ENCODE results near the gene CERS2.

Gene CERS2, protein sequence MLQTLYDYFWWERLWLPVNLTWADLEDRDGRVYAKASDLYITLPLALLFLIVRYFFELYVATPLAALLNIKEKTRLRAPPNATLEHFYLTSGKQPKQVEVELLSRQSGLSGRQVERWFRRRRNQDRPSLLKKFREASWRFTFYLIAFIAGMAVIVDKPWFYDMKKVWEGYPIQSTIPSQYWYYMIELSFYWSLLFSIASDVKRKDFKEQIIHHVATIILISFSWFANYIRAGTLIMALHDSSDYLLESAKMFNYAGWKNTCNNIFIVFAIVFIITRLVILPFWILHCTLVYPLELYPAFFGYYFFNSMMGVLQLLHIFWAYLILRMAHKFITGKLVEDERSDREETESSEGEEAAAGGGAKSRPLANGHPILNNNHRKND

DNA sequence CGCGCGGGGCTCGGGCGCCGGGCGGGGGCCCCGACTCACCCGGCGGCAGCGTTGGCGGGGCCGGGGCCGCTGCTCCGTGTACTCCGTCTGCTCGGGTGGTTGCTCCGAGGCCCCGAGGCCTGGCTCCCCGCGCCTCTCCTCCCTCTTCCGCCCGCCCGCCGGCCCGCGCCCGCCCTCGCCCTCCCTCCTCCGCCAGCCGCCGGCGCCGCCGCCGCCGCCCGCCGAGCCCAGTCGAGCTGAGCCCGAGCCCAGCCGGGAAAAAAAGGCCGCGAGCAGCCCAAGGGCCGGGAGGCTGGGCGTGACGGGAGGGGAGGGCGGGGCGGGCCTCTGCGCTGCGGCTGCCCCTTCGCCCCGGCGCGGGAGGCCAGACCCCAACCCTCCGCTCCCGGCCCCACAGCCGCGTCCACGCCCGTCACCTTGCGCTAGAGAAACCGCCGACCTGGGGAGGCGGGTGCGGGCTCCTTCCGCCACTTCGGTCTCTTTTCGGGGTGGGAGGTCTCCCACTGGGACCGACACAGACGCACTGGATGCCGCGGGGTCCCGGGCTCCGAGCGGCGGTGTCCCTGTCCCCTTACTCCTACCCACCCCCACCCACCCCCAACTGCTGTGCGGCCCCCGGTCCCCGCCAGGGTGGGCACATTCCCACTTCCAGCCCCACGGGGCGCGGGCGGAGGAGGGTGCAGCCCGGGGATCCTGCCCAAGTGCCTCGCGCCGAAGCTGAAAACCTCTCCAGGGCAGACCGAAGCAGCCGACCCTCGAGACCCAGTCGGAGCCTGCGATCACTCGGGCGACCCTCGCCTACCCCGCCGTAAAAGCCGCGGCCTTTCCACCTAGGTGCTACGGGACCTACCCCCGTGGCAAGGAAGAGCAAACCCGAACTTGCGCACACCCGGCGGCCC is at the start of gene CERS2:
CERS2 (minus strand) TSS at position 256 of the 899 bp plus-strand sequence. CDS start 5,745 bp downstream, outside the sequence.
- peak; percentile 78 for DNase-seq (ENCODE audit: low read depth)

DNA sequence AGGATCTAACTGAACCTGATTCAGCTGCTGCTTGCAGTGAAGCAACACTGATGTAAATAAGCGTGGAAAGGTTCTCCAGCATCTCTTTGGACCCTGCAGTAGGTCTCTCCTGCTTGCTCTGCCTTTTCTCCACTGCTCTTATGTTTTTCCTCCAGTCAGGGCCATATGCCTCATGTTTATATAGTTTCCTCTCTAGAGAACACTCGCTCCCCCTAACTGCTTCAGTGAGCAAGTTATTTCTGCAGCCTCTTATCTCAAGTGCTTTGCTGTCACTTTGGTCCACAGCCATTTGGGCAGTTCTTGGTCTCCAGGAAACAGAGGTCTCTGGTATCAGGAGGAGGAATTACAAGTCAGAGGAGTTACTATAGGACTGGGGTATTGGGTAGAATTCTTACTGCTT is 38.9 kb upstream of the CERS2 start:
- peak; percentile 39 for DNase-seq (ENCODE audit: low read depth)

DNA sequence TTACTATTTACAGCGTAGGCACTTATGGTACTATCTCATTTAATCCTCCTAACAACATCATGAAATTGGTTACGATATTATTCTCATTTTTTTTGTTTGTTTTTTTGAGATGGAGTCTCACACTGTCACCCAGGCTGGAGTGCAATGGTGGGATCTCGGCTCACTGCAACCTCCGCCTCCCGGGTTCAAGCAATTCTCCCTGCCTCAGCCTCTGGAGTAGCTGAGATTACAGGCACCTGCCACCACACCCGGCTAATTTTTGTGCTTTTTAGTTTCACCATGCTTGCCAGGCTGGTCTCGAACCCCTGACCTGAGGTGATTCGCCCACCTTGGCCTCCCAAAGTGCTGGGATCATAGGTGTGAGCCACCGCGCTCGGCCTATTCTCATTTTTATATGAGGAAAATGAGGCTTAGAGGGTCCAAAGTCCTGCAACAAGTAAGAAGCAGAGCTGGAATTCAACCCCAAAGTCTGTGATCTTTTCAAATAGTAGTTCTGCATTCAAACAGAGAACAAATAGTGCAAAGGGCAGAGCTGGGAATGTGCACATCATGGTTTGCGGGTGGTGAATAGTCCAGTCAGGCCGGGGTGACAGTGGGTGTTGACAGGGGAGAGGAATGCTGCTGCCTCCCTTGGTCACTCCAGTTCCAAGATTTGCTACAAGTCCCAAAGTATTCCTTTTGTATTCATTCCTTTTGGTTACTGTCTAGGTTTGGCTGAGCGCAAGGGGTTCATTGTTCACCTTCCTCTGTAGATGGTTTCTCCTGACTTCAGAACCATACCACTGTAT is 38.2 kb upstream of the CERS2 start:
- no peak for DNase-seq (ENCODE audit: low read depth)

DNA sequence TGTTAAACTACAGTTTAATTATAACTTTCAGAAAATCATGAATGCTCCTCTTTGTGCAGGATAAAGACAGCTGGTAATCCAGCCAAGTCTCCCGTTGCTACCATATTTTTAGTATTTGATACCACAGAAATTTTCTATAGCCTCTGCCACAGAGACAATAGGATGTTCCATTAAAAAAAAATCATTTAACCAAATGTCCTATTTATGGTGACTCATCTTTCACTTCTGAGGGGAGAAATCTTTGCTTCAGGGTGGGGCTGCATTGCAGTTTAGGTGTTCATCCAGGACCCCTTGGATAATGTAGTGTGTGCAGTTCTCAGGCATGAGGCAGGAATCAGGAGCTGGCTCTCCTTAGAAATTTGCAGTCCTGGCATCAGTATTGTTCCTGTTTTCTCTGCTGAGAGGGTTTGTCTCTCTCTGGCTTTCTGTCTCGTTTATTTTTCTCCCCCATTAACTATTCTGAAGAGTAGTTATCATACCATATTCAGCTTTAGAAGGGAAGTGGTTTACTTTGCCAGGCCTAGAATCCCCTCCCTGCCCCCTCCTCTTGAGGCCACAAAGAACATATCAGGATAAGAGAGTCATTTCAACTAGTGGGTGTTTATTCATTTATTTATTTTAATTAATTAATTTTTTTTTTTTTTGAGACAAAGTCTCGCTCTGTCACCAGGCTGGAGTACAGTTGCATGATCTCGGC is 36.7 kb upstream of the CERS2 start:
- DNase-seq (ENCODE audit: low read depth) = no peak

DNA sequence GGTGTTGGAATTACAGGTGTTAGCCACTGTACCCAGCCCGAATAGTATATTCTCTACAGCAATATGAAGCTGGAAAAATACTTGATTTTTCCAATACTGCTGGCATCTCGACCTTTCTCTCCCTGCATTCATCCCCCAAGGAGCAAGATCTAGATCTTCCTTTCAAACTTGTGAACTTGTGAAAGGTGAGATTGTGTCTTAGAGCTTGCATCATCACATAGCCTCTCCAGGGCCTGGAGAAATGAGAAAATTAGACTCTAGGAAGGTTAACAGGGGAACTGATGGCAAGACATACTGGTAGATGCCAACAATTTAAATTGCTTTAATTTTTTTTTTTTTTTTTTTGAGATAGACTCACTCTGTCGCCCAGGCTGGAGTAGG is 35.7 kb upstream of the CERS2 start:
- DNase-seq (ENCODE audit: low read depth) = no peak

DNA sequence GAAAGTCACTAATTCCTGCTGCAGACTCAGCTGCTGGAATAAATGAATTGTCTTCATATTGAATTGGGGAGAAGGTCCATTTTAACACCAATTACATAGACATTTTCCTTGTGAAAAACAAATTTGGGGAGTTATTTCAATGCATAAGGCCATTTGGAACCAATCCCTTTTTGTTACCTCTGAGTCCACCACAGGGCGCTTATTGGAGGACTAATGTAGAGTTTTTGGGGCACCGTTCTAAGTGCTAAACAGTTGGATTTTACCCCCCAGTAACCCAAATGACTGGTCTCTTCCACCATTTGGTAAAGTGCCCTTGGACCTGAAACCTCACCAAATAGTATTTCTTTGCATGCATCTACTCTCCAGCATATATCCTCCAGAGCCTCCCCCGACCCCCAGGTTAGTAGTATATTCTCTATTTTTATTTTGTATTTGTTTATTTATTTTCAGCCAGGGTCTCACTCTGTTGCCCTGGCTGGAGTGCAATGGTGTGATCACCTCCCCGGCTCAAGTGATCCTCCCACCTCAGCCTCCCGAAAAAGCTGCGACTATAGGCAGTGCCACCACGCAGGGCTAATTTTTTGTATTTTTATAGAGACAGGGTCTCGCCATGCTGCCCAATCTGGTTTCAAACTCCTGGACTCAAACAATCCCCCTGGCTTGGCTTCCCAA is 35.2 kb upstream of the CERS2 start:
- no peak for DNase-seq (ENCODE audit: low read depth)

DNA sequence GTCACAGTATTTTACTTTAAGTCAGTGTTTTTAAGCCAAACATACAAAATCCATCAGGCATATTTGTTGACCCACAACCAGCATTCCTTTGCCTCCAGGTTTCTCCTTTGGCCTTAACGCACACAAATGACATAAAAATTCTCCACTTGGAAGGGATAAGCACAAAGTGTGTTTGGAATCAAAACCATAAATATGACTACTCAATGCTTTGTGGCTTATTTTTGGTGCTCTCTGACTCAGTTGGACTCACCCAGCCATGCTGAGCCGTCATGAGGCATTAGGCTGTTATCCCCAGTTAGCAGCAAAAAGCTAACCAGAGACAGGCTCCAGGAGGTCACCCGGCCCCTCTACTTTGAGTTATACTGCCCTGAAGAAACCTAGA is 34.6 kb upstream of the CERS2 start:
- DNase-seq (ENCODE audit: low read depth) = peak; percentile 66

DNA sequence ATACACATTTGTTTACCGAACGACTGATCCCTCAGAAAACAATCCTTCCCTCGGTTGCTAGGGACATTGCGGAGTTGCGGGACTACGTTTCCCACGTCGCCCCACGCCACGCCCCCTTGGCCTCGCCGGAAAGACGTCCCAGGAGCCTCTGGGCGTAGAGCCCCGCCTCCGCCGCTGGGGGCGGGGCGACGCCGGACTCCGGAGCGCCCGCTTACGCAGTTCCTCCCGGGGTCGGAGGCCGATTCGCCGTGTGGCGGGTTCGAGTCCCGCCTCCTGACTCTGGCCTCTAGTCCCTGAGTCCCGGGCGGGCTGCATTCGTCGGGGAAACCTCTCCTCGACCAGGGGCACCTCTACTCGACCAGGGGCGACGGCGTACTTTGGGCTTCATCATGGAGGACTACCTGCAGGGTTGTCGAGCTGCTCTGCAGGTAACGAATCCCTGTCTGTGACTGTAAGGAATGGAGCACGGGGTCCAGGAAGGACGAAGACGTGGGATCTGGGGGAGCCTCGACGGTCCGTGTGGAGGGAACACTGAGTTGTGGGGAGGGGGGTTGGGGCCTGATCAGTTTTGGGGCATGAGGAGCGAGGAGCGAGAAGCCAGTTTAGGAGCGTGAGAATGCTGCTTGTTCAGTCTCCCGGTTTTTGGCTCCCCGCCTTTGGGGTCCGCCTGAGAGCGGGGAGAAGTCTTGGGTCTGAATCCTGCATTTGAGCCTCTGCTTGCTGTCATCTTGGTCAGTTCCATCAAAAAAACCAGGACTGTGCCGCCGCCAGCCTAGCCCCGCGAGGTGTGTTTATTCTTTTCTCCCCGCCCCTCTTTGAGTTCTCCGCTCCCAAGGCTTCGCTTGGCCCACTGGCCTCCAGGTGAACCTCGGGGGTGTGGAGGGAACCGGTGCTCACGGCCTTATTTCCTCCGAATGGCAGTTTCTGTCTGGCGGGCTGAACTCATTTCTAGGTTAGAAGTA is 33.9 kb upstream of the CERS2 start, which contains the start of gene PRUNE1:
PRUNE1 (plus strand) TSS at position 206 of the 962 bp plus-strand sequence; CDS start at position 390, 184 bp downstream.
- peak; percentile 95 for DNase-seq (ENCODE audit: low read depth)

DNA sequence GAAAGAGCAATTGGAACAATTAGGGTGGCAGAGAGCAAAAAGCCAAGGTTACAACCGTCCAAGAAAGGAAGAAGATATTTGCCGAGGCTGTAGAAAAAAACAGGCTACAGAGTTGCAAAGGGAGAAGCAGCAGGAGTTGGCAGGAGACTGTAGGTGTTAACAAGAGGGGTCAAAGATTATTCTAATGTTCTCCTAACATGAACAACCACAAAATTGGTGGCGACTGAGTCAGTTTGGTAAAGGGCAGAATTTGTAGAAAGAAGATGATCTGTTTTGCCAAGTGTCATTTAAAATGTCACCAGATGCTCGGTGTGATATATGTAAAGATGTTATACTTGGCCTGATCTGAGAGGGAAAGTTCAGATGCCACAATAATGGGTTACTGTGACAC is 33.2 kb upstream of the CERS2 start:
- DNase-seq (ENCODE audit: low read depth) = no peak

DNA sequence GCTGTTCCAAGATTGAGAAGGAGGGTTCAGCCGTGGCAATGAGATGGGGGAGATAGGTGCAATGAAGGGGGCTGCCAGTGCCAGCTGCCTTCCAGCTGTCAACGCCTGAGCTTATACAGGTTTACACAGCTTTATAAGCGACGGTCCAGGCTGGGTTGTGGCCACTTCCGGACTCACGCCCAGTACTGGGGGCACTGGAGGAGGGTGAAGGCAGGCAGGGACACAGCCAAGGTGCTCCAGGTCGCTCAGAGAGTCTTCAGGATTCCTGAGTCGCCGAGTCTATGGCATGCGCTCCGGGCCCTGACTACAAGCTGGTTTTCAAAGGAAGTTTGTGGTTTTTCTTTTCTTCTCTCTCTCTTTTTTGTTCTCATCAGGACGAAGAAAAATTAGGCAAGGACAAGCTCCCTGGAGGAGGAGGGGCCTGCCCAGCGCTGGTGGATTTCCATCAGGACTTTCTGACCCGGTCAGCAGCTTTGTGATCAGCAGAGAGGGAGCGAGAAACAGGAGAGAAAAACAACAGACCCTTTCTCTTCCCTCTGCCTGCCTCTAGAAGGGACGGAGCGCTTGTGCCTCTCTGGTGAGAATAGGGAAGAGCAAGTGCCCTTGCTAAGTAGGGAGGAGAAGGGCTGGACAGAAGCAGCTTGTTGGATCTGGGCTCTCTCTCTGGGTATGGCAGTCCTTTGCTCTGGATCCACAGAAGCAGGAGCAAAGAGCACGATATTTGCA is 31.9 kb upstream of the CERS2 start, which contains the start of gene MINDY1:
MINDY1 (minus strand) TSS at position 576 of the 726 bp plus-strand sequence. CDS start 4,285 bp downstream, outside the sequence.
- DNase-seq (ENCODE audit: low read depth) = peak; percentile 90

DNA sequence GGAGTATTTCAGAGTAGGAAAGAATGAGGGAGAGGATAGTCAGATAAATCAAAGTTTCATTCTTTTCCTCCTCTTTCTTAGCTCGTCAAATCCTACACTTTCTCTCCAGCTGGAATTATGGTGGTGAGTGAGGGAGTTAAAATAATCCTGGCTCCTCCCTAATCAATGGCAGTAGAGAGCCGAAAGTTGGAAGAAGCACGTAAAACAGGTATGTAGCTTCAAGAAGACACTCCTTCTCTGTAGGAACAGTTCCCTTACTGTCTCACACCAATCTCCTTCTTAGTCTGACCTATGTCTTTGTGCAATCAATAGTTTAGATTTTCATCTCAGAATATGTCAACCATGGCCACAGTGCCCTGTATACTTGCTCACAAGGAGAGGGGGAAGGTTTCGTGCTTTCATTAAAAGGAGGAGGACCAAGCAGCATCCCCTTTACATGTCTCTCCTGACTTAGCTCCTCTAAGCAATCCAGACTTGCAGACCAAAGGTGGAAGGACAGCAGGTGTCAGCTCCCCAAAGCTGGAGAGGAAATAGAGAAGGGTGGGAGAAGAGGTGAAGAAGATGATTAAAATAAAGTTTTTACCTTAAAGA is 31.2 kb upstream of the CERS2 start:
- DNase-seq (ENCODE audit: low read depth) = no peak

DNA sequence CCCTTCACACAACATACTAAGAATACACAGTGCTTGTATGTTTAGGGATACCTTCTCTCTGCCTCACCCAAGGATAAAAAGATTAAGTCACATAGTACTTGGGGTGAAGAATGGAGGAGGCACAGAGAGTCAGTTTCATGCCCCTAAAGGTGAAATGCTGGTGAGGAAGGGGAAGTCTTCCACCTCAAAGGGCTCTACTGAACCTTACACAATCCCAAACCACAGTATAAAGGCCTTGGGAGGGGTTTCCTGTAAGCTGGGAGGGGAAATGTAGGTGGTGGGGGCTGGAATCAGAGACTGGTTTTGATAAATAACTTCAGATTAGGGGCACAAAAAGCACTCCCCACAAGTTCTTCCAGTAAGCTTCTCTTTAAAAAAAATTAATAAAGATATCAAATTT is 28.5 kb upstream of the CERS2 start:
- no peak for DNase-seq (ENCODE audit: low read depth)

DNA sequence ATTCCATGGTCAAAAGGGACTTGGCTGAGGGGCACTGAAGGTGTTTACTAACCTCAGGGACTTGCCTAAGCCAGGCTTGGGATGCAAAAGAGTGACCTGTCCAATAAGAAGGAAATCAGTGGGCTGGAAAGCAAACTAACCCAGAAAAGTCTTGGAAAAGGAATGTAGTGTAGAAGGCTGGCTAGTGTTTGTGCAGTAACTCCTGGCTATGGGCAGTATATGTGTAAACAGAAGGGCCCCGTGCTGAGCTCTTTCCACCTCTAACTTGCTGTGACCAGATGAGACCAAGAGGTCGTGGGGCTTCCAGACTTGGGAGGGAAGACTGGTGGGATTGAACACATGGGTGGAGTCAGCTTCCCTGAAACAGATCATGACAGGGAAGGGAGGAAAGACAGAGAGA is 28.0 kb upstream of the CERS2 start:
- DNase-seq (ENCODE audit: low read depth) = no peak

DNA sequence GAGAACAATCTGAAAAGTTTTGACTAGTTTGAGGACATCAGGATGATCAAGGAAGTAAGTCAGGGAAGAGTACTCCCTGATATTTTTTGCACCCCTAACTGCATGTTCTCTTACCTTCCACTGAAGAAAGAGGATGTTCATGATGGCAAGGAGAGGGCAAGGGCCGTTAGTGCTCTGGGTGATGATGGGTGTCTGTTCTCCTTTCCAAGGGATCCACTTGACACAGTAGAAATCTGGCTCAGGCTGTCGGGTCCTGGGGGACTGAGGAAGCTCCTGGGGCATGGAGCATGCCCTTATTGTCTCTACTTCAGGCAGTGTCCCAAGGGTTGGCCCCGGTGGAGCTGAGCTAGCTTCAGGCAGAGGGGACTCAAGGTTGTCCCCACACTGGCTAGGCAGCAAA is 27.4 kb upstream of the CERS2 start:
- DNase-seq (ENCODE audit: low read depth) = no peak

DNA sequence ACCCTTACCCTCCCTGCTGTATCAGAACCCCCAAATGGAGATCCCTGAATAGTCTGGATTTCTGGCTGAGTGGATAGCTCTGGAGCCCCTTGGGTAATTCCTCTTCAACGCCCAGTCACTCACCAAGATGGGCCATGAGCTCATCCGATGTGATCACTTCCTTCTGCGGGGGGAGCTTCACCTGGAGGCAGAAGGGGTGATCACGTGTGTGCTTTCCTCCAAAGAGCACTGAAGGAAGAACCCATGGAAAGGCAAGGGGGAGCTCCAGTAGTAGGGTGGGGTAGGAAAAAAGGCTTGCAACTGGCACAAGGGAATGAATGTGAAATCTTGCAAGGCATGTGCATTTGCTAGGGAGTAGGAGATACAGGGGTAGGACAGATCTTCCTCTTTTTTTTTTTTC is 27.0 kb upstream of the CERS2 start:
- DNase-seq (ENCODE audit: low read depth) = no peak

DNA sequence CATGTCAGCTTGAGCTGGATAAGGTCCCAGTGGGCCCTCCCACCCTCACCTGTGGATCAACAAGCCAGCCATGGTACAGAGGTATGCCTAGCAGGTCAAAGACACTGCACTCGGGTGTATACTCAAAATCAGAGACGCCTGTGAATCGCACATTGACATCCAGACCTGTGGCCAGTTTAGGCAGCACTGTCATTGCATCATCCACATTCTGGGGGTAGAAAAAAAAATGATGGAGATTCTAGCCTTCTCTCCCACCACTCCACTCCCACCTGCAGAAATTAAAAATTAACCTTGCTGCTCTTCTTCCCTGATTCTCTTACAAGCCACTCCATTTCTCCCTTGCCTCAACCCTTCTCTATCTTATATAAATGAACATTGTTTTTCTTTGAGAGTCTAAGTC is 25.8 kb upstream of the CERS2 start:
- no peak for DNase-seq (ENCODE audit: low read depth)

DNA sequence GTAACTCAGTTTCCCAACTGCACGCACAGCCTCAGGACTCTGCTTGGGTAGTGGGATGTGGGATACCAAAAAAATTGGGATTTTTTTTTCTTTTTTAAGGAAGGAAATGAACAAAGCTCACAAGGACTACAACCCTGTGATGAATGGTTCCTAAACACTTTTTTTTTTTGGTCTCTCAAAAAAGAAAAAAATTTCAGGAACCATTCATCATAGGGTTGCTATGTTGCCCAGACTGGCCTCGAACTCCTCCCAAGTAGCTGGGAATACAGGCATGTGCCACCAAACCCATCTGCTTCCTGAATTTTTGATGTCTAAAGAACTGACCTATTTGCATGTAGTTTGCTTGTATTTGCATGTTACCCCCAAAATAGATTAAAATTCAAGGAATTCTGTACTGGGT is 25.3 kb upstream of the CERS2 start:
- DNase-seq (ENCODE audit: low read depth) = no peak

DNA sequence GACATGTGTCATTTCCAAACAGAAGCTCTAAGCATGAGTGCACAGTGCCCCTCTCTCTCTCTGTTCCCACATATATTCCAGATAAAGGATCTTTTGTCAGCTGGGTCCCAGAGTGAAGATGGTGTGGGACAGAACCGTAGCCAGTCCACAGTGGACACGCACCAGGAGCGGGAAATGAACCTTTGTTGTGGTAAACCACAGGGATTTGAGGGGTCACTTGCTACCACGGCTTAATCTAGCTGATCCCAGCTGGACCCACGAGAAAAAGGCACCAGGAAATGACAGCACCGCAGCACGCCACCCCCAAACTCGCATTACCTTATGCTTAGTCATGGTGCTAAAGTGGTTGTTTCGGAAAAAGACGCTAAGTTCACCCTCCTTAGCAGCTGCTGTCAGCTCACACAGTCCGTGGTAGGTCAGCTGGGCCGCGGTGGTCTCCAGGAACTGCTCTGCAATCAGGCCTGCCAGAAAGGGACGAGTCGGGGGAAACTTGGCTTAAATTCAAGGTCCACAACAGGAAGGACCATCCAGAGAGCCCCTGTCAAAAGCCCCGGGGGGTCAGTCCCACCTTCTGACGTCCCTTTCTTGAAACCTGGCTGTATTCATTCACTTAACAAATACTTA is 24.5 kb upstream of the CERS2 start:
- DNase-seq (ENCODE audit: low read depth) = peak; percentile 89

All from iris pigment epithelial cell (primary cell).